Lower lobe of right lung (tissue), 2 donors: ENCODE measurements around the gene HCAR2. TPM values are rescaled to one million over a fixed set of nuclear protein-coding genes. Genes with fewer than 3 reads are reported as not detected.

Experiments used
- ATAC-seq, 2 donors: fragments of 200-7000 bp; cut with Tn5 transposase; one replicate each; pipeline ENCODE4 v1.9.1; 2020 to 2022; ENCODE audit warnings: mild to moderate bottlenecking in 2 of 2, moderate library complexity in 2 of 2
- DNase-seq: peaks from one replicate; pipeline ENCODE4 v3.0.0-alpha.2; 2020
- H3K27ac ChIP-seq: fragments of 200-600 bp; one replicate; pipeline ENCODE4 v1.8.0; 2022
- H3K27me3 ChIP-seq: fragments of 200-600 bp; one replicate; pipeline ENCODE4 v1.8.0; 2022; ENCODE audit warnings: low read depth
- H3K36me3 ChIP-seq: fragments of 200-600 bp; one replicate; pipeline ENCODE4 v1.8.0; 2022; ENCODE audit warnings: mild to moderate bottlenecking
- H3K4me1 ChIP-seq: fragments of 200-600 bp; one replicate; pipeline ENCODE4 v1.8.0; 2022
- H3K4me3 ChIP-seq: fragments of 200-600 bp; one replicate; pipeline ENCODE4 v1.8.0; 2022; ENCODE audit warnings: mild to moderate bottlenecking
- H3K9me3 ChIP-seq: fragments of 200-600 bp; one replicate; pipeline ENCODE4 v1.8.0; 2022
- intact Hi-C: fragments of 100-400 bp; cut with DNase I; formaldehyde crosslinking; loops from one replicate; pipeline ENCODE4 v1.11.0; 2022
- total RNA-seq: library from RNA; stranded (reverse); fragmentation: NEBNext Ultra II Directional; extraction: Animal tissue kit (Norgen Biotek cat#: 25700); gene quantifications from one replicate; pipeline ENCODE4 v1.2.1, GENCODE V29; 2021
- TF ChIP-seq, protein P1 (sequence below): fragments of 200-600 bp; IDR thresholded peaks from one replicate; pipeline ENCODE4 v1.8.0; 2022; ENCODE audit warnings: antibody characterized with exemption, mild to moderate bottlenecking
- donor health status: DM: no; HTN: yes; CAD: no; lungs with severe emphysema.

Gene HCAR2
- total RNA-seq, 1 donor from 2014 or later = 26.2 TPM

DNA sequence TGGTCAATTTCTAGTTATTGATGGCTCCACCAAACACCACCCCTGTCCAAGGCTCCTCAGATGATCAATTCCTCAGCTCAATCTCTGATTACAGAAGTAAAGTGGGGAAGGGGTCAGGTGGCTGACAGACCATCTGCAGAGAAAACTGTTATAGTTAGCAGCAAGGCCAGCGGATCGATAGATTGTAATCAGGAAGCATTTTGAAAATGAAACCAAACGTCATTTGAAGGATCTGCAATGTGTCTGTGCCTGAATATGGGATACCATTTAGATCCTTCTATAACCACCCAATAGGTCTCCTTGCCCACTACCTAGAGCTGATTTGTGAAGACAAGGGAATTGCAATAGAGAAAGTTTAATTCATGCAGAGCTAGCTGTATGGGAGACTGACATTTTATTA lies 11.6 kb downstream of the HCAR2 start:
- ATAC-seq (no peak), DNase-seq (no peak)
- Histone ChIP-seq H3K9me3 (no peaks in the 10 kb centered on the region), H3K4me1 (no peaks in the 10 kb centered on the region), H3K27me3 (no peaks in the 10 kb centered on the region), H3K36me3 (no peaks in the 10 kb centered on the region), H3K4me3 (no peak overlapping the region), H3K27ac (no peak overlapping the region)
- TF ChIP-seq, protein P1, sequence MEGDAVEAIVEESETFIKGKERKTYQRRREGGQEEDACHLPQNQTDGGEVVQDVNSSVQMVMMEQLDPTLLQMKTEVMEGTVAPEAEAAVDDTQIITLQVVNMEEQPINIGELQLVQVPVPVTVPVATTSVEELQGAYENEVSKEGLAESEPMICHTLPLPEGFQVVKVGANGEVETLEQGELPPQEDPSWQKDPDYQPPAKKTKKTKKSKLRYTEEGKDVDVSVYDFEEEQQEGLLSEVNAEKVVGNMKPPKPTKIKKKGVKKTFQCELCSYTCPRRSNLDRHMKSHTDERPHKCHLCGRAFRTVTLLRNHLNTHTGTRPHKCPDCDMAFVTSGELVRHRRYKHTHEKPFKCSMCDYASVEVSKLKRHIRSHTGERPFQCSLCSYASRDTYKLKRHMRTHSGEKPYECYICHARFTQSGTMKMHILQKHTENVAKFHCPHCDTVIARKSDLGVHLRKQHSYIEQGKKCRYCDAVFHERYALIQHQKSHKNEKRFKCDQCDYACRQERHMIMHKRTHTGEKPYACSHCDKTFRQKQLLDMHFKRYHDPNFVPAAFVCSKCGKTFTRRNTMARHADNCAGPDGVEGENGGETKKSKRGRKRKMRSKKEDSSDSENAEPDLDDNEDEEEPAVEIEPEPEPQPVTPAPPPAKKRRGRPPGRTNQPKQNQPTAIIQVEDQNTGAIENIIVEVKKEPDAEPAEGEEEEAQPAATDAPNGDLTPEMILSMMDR = no peak
- intact Hi-C loops = no loop called here

DNA sequence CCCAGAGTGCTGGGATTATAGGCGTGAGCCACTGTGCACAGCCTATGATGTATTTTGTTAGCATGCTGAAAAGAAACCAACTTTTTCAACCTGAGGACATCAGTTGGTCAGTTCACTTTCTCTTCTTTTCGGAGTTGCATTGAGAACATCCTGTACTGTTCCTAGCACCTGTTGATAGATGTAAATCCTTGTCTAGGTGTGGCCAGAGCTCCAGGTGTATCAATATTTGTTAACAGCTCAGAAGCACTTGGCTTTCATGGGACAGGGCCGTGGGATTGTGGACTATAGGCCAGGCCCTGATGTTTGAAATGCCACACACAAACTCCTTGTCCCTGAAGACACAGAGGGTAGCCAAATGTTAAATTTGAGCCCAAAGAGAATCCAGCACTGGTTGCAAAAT lies 14.9 kb downstream of the HCAR2 start:
- DNase-seq = no peak
- H3K9me3 ChIP-seq = no peaks in the 10 kb centered on the region

GRCh38 chr12:122687086-122687485 lies 16.1 kb downstream of the HCAR2 start:
- intact Hi-C loops = no loop called here
- TF ChIP-seq, protein P1 = no peak
- DNase-seq = peak; percentile 90
- Histone ChIP-seq H3K27me3 (no peaks in the 10 kb centered on the region), H3K36me3 (no peaks in the 10 kb centered on the region), H3K4me3 (no peak overlapping the region), H3K27ac (peak overlapping the region; percentile 56), H3K4me1 (no peaks in the 10 kb centered on the region), H3K9me3 (no peaks in the 10 kb centered on the region)
- peak; percentile 85 to 86 for ATAC-seq

More for the DNA sequence above, 14.9 kb downstream of the HCAR2 start:
- intact Hi-C loops = no loop called here
- peak overlapping the region; percentile 56 for H3K27ac ChIP-seq
- no peak overlapping the region for H3K4me3 ChIP-seq
- TF ChIP-seq, protein P1 = no peak
- no peaks in the 10 kb centered on the region for H3K4me1 ChIP-seq
- H3K27me3 ChIP-seq = no peaks in the 10 kb centered on the region
- H3K36me3 ChIP-seq = no peaks in the 10 kb centered on the region
- ATAC-seq = peak; percentile 77 to 86

DNA sequence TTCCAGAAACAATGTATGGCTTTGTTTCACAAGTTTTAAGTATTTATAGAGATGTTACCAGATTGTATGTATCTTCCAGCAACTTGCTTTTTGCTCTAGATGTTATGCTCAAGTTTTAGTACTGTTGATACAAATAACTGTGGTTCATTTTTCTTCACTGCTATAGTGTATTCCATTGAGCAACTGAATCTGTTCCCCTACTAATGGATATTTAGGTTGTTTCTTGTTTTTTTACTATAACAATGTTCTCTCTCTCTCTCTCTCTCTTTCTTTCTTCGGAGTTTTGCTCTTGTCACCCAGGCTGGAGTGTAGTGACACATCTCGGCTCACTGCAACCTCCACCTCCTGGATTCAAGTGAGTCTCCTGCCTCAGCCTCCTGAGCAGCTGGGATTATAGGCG lies 16.6 kb downstream of the HCAR2 start:
- H3K4me3 ChIP-seq = no peak overlapping the region
- no peaks in the 10 kb centered on the region for H3K4me1 ChIP-seq
- TF ChIP-seq, protein P1 = no peak
- no peak for ATAC-seq
- no peaks in the 10 kb centered on the region for H3K9me3 ChIP-seq
- no peak for DNase-seq
- H3K36me3 ChIP-seq = no peaks in the 10 kb centered on the region
- no peaks in the 10 kb centered on the region for H3K27me3 ChIP-seq
- H3K27ac ChIP-seq = no peak overlapping the region
- intact Hi-C loops = no loop called here

GRCh38 chr12:122684297-122684813 lies 18.8 kb downstream of the HCAR2 start:
- Histone ChIP-seq H3K27me3 (no peaks in the 10 kb centered on the region), H3K27ac (no peak overlapping the region), H3K36me3 (no peaks in the 10 kb centered on the region), H3K4me1 (peaks cover 4% of the 10 kb centered on the region), H3K4me3 (no peak overlapping the region), H3K9me3 (no peaks in the 10 kb centered on the region)
- TF ChIP-seq, protein P1 = no peak
- ATAC-seq (no peak), DNase-seq (no peak)
- intact Hi-C loops = no loop called here
